H9 (cell line): ENCODE data around the gene MRGPRX2. TPM values are rescaled to one million over a fixed set of nuclear protein-coding genes. Genes with fewer than 3 reads are reported as not detected.

ENCODE experiments used
- DNase-seq: peaks from one replicate; pipeline ENCODE4 v3.0.0-alpha.2; 2017
- H2AFZ ChIP-seq: one replicate; pipeline ENCODE4 v1.6.1; 2013; ENCODE audit warnings: mild to moderate bottlenecking, low read length, control low read depth, moderate library complexity
- H2AK5ac ChIP-seq: 2 replicates; pipeline ENCODE4 v1.6.1; 2013; ENCODE audit warnings: low read length, control low read depth, mixed read lengths; ENCODE audit not compliant: insufficient read length
- H2BK120ac ChIP-seq: one replicate; pipeline ENCODE4 v1.6.1; 2013; ENCODE audit warnings: low read depth, mild to moderate bottlenecking, low read length, control low read depth, inconsistent platforms; ENCODE audit not compliant: poor library complexity, severe bottlenecking
- H2BK12ac ChIP-seq: 2 replicates; pipeline ENCODE4 v1.6.1; 2013; ENCODE audit warnings: low read length, control low read depth, mixed read lengths, low read depth; ENCODE audit not compliant: insufficient read length
- H2BK15ac ChIP-seq: 2 replicates; pipeline ENCODE4 v1.6.1; 2013; ENCODE audit warnings: low read depth, low read length, control low read depth
- H2BK20ac ChIP-seq: one replicate; pipeline ENCODE4 v1.6.1; 2013; ENCODE audit warnings: low read depth, mild to moderate bottlenecking, low read length, control low read depth, inconsistent platforms; ENCODE audit not compliant: poor library complexity, severe bottlenecking
- H2BK5ac ChIP-seq: 2 replicates; pipeline ENCODE4 v1.6.1; 2013; ENCODE audit warnings: low read length, control low read depth, mixed read lengths; ENCODE audit not compliant: insufficient read length
- H3K14ac ChIP-seq: 2 replicates; pipeline ENCODE4 v1.6.1; 2013; ENCODE audit warnings: low read length, control low read depth; ENCODE audit not compliant: insufficient read depth
- H3K18ac ChIP-seq: 2 replicates; pipeline ENCODE4 v1.6.1; 2013; ENCODE audit warnings: low read depth, mild to moderate bottlenecking, mixed read lengths, low read length, control low read depth; ENCODE audit not compliant: insufficient read length
- H3K23ac ChIP-seq: 2 replicates; pipeline ENCODE4 v1.6.1; 2013; ENCODE audit warnings: low read length, control low read depth, mixed read lengths, low read depth; ENCODE audit not compliant: insufficient read length
- H3K23me2 ChIP-seq: 2 replicates; pipeline ENCODE4 v1.6.1; 2013; ENCODE audit warnings: low read depth, mild to moderate bottlenecking, mixed read lengths, low read length, control low read depth; ENCODE audit not compliant: insufficient read length, poor library complexity, severe bottlenecking
- H3K27ac ChIP-seq: 2 replicates; pipeline ENCODE4 v1.5.1; 2013; ENCODE audit warnings: low read length, control low read depth, mixed read lengths, low read depth; ENCODE audit not compliant: insufficient read length
- H3K27me3 ChIP-seq: 2 replicates; pipeline ENCODE4 v1.6.1; 2013; ENCODE audit warnings: low read length, control low read depth, inconsistent platforms; ENCODE audit not compliant: insufficient read depth
- H3K4ac ChIP-seq: 2 replicates; pipeline ENCODE4 v1.6.1; 2013; ENCODE audit warnings: low read depth, mild to moderate bottlenecking, control low read depth, inconsistent platforms, low read length, moderate library complexity
- H3K4me1 ChIP-seq: 2 replicates; pipeline ENCODE4 v1.6.1; 2013; ENCODE audit warnings: low read length, control low read depth, inconsistent platforms; ENCODE audit not compliant: insufficient read depth
- H3K4me2 ChIP-seq: 2 replicates; pipeline ENCODE4 v1.6.1; 2013; ENCODE audit warnings: low read length, control low read depth, mixed read lengths; ENCODE audit not compliant: insufficient read length, insufficient read depth
- H3K56ac ChIP-seq: 2 replicates; pipeline ENCODE4 v1.6.1; 2013; ENCODE audit warnings: low read depth, mild to moderate bottlenecking, mixed read lengths, low read length, control low read depth; ENCODE audit not compliant: insufficient read length
- H3K79me1 ChIP-seq: 2 replicates; pipeline ENCODE4 v1.6.1; 2013; ENCODE audit warnings: low read depth, mild to moderate bottlenecking, moderate library complexity, low read length, control low read depth, inconsistent platforms; ENCODE audit not compliant: insufficient read depth, poor library complexity, severe bottlenecking
- H3K79me2 ChIP-seq: 2 replicates; pipeline ENCODE4 v1.6.1; 2013; ENCODE audit warnings: low read length, control low read depth, inconsistent platforms; ENCODE audit not compliant: insufficient read depth
- H3K9ac ChIP-seq: 2 replicates; pipeline ENCODE4 v1.6.1; 2013; ENCODE audit warnings: low read length, control low read depth, mixed read lengths; ENCODE audit not compliant: insufficient read length; ENCODE audit errors: extremely low read depth
- H3K9me3 ChIP-seq: one replicate; pipeline ENCODE4 v1.6.1; 2013; ENCODE audit warnings: low read depth, low read length, inconsistent platforms; ENCODE audit not compliant: control insufficient read depth
- H3T11ph ChIP-seq: one replicate; pipeline ENCODE4 v1.6.1; 2013; ENCODE audit warnings: mild to moderate bottlenecking, low read length, control low read depth, inconsistent platforms
- H4K20me1 ChIP-seq: one replicate; pipeline ENCODE4 v1.6.1; 2013; ENCODE audit not compliant: control insufficient read depth, insufficient read length, insufficient read depth
- H4K5ac ChIP-seq: 2 replicates; pipeline ENCODE4 v1.6.1; 2013; ENCODE audit warnings: low read depth, mild to moderate bottlenecking, mixed read lengths, low read length, control low read depth; ENCODE audit not compliant: insufficient read length
- H4K8ac ChIP-seq: replicated peaks from 2 replicates; pipeline ENCODE4 v1.6.1; 2013; ENCODE audit warnings: low read length, control low read depth, mixed read lengths, low read depth; ENCODE audit not compliant: insufficient read length
- H4K91ac ChIP-seq: 2 replicates; pipeline ENCODE4 v1.6.1; 2013; ENCODE audit warnings: low read depth, mild to moderate bottlenecking, moderate library complexity, mixed read lengths, low read length, control low read depth; ENCODE audit not compliant: insufficient read length
- H3K27ac Mint-ChIP-seq, 3 experiments: 2 replicates in 2 of 3; 3 replicates in 1 of 3; pipeline ENCODE4 v1.8.0; 2020 to 2021; ENCODE audit warnings: mixed read lengths in 3 of 3, mild to moderate bottlenecking in 1 of 3, moderate library complexity in 1 of 3
- H3K27me3 Mint-ChIP-seq: 2 replicates; pipeline ENCODE4 v1.8.0; 2021; ENCODE audit warnings: low read depth, mild to moderate bottlenecking, moderate library complexity, mixed read lengths
- H3K36me3 Mint-ChIP-seq, 3 experiments: 2 replicates in 2 of 3; 3 replicates in 1 of 3; pipeline ENCODE4 v1.8.0; 2020 to 2021; ENCODE audit warnings: low read depth in 3 of 3, mixed read lengths in 3 of 3; ENCODE audit not compliant: insufficient read depth in 1 of 3
- H3K4me1 Mint-ChIP-seq, 2 experiments: 2 replicates each; pipeline ENCODE4 v1.8.0; 2020; ENCODE audit warnings: mixed read lengths in 2 of 2
- H3K4me3 Mint-ChIP-seq, 2 experiments: 2 replicates in 1 of 2; 3 replicates in 1 of 2; pipeline ENCODE4 v1.8.0; 2020 to 2021; ENCODE audit warnings: mild to moderate bottlenecking in 2 of 2, mixed read lengths in 2 of 2, moderate library complexity in 1 of 2
- H3K9me3 Mint-ChIP-seq, 2 experiments: 2 replicates in 1 of 2; 3 replicates in 1 of 2; pipeline ENCODE4 v1.8.0; 2020; ENCODE audit warnings: mild to moderate bottlenecking in 2 of 2, mixed read lengths in 2 of 2, moderate library complexity in 1 of 2
- WGBS: extraction: QIAGEN DNeasy Blood & Tissue Kit; methylation state at CpG from one replicate; pipeline ENCODE4 v1.1.7; 2013; ENCODE audit warnings: missing lambda C conversion rate, low lambda C conversion rate, mixed read lengths; ENCODE audit not compliant: insufficient read length; ENCODE audit errors: extremely low coverage; 5-methylcytosine and 5-hydroxymethylcytosine counted together
- total RNA-seq: library from RNA; stranded (reverse); gene quantifications from 2 replicates; pipeline ENCODE4 v1.2.1, GENCODE V29; 2021
- TF ChIP-seq, protein P1 (sequence below): fragments of 200-600 bp; sonication (generic); conservative IDR thresholded peaks from 3 replicates; pipeline ENCODE4 v1.8.0; 2021; ENCODE audit warnings: antibody characterized with exemption, mild to moderate bottlenecking

MRGPRX2 gene
- total RNA-seq, 1 experiment from 2014 or later: not detected

DNA sequence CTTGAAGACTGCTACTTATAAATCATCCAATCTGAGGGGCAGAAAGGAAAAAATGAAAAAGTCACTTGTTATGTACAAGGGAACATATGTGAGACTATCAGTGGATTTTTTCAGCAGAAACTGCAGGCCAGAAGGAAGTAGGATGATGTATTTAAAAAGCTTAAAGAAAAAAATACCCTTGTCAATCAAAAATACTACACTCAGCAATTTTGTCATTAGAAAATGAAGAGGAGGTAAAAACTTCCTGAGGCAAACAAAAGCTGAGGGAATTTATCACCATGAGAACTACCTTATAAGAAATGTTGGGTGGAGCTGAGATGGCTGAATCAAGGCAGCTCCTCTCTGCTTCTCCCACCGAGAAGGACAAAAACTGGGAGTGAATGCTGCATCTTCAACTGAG is 21.1 kb downstream of the MRGPRX2 start:
- Histone ChIP-seq H2AFZ (no peak overlapping the region), H2BK20ac (no peak overlapping the region), H3K27ac (no peak overlapping the region), H3K79me2 (no peaks in the 10 kb centered on the region), H3K14ac (no peak overlapping the region), H2AK5ac (no peak overlapping the region), H4K8ac (no peak overlapping the region), H3K9ac (no peak overlapping the region), H2BK120ac (no peak overlapping the region), H2BK5ac (no peak overlapping the region), H3K23ac (no peak overlapping the region), H3K4ac (no peak overlapping the region), H3K56ac (no peak overlapping the region), H2BK12ac (no peak overlapping the region), H3K18ac (no peak overlapping the region), H3K79me1 (no peaks in the 10 kb centered on the region), H4K5ac (no peak overlapping the region), H3K4me2 (no peak overlapping the region), H2BK15ac (no peak overlapping the region), H3K23me2 (no peaks in the 10 kb centered on the region), H3K4me1 (no peaks in the 10 kb centered on the region), H4K20me1 (no peaks in the 10 kb centered on the region), H3K9me3 (no peaks in the 10 kb centered on the region), H3K27me3 (no peaks in the 10 kb centered on the region), H4K91ac (no peak overlapping the region), H3T11ph (no peak overlapping the region)
- no peak for DNase-seq
- TF ChIP-seq, protein P1, sequence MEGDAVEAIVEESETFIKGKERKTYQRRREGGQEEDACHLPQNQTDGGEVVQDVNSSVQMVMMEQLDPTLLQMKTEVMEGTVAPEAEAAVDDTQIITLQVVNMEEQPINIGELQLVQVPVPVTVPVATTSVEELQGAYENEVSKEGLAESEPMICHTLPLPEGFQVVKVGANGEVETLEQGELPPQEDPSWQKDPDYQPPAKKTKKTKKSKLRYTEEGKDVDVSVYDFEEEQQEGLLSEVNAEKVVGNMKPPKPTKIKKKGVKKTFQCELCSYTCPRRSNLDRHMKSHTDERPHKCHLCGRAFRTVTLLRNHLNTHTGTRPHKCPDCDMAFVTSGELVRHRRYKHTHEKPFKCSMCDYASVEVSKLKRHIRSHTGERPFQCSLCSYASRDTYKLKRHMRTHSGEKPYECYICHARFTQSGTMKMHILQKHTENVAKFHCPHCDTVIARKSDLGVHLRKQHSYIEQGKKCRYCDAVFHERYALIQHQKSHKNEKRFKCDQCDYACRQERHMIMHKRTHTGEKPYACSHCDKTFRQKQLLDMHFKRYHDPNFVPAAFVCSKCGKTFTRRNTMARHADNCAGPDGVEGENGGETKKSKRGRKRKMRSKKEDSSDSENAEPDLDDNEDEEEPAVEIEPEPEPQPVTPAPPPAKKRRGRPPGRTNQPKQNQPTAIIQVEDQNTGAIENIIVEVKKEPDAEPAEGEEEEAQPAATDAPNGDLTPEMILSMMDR: no peak
- Mint-ChIP-seq H3K9me3 (peaks cover 6 to 8% of the 10 kb centered on the region in 2 experiments), H3K27me3 (peaks cover 25% of the 10 kb centered on the region), H3K4me3 (no peak overlapping the region), H3K36me3 (no peaks in the 10 kb centered on the region; a peak in 1 of 7 replicates), H3K27ac (no peak overlapping the region), H3K4me1 (no peaks in the 10 kb centered on the region)
- no CpG with 5 or more reads among the region's 1 CpG for WGBS
